ENCODE measurements around the gene CCDC3. TPM values are rescaled to one million over a fixed set of nuclear protein-coding genes. Genes with fewer than 3 reads are reported as not detected.

The CCDC3 gene
- polyA plus RNA-seq, 1 of the 3 experiments (the other 2 are of a cell fraction) = 0.02 TPM

DNA sequence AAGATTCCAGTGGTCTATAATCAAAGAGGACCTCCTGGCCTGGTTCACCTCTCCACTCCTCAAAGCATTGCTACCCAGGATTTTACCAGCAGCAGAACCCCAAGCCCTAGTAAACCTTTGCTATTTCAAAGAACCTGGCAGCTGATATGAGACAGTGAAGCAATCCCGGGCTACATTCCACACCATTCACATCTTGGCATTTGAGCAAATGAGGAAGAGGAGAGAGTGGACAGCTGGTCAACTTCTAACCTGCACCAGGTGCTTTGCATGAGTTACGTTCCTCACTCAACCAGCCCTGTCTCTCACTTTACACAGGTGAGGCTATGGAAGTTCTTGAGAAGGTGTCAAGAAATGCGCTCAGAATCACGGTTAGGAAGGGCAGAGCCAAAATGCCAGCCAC lies 1.1 kb downstream of the CCDC3 start:
- Histone ChIP-seq H3K9me3 (no peaks in the 10 kb centered on the region), H3F3A (replicated peaks; ENCODE audit: insufficient read depth) (no peaks in the 10 kb centered on the region), H3K27ac (ENCODE audit: low read depth in 2 of 2, low read length in 1 of 2) (no peak overlapping the region), H3K27me3 (ENCODE audit: insufficient read depth) (no peaks in the 10 kb centered on the region; the same call in 1 of the 2 replicates), H3K79me2 (ENCODE audit: insufficient read depth) (no peaks in the 10 kb centered on the region), H2AFZ (ENCODE audit: low read depth) (no peak overlapping the region), H3K9me2 (no peaks in the 10 kb centered on the region), H3K9ac (no peak overlapping the region), H3K36me3 (replicated peaks in 1 of 2; ENCODE audit: control insufficient read depth in 1 of 2, insufficient read depth in 2 of 2, low read length in 1 of 2) (no peaks in the 10 kb centered on the region), H3K4me2 (no peak overlapping the region), H4K20me1 (ENCODE audit: insufficient read depth) (no peaks in the 10 kb centered on the region), H3K4me3 (ENCODE audit: low read depth in 2 of 2, low read length in 1 of 2) (no peak overlapping the region), H3K4me1 (ENCODE audit: control insufficient read depth in 1 of 2, insufficient read depth in 2 of 2, low read depth in 1 of 2, low read length in 1 of 2) (no peaks in the 10 kb centered on the region; a peak in 1 of 4 replicates)
- ChIA-PET POLR2A (no interaction called here), CTCF (interaction anchor here (0.6 to 1.2 kb wide), 2 partner anchors 76 to 99 kb away, joined by 3 to 4 read pairs; no protein-coding TSS in a partner anchor)
- 71% methylated on average over 4 of the region's 4 CpGs for WGBS (ENCODE audit: low lambda C conversion rate)
- TF ChIP-seq NFIC (IDR thresholded peaks at IDR 0.05; ENCODE audit: borderline replicate concordance) = no peak
- TF ChIP-seq RAD21 (IDR thresholded peaks at IDR 0.05; ENCODE audit: low read length) = no peak
- TF ChIP-seq ELF1 (IDR thresholded peaks at IDR 0.05) = no peak
- TF ChIP-seq, protein P1, sequence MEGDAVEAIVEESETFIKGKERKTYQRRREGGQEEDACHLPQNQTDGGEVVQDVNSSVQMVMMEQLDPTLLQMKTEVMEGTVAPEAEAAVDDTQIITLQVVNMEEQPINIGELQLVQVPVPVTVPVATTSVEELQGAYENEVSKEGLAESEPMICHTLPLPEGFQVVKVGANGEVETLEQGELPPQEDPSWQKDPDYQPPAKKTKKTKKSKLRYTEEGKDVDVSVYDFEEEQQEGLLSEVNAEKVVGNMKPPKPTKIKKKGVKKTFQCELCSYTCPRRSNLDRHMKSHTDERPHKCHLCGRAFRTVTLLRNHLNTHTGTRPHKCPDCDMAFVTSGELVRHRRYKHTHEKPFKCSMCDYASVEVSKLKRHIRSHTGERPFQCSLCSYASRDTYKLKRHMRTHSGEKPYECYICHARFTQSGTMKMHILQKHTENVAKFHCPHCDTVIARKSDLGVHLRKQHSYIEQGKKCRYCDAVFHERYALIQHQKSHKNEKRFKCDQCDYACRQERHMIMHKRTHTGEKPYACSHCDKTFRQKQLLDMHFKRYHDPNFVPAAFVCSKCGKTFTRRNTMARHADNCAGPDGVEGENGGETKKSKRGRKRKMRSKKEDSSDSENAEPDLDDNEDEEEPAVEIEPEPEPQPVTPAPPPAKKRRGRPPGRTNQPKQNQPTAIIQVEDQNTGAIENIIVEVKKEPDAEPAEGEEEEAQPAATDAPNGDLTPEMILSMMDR (IDR thresholded peaks at IDR 0.05) = no peak
- TF ChIP-seq RFX5 (IDR thresholded peaks at IDR 0.05; ENCODE audit: low read length) = no peak
- TF ChIP-seq GABPA (IDR thresholded peaks at IDR 0.05; ENCODE audit: low read depth) = no peak
- no peak for TF ChIP-seq FOSL2 (IDR thresholded peaks at IDR 0.05; ENCODE audit: borderline replicate concordance, low read depth)
- TF ChIP-seq TAF1 (IDR thresholded peaks at IDR 0.05; ENCODE audit: borderline replicate concordance, low read depth, low read length) = no peak
- TF ChIP-seq EP300 (IDR thresholded peaks at IDR 0.05; ENCODE audit: borderline replicate concordance in 1 of 2, low read depth in 1 of 2, low read length in 1 of 2) = no peak
- no peak for TF ChIP-seq NRF1 (IDR thresholded peaks at IDR 0.05; ENCODE audit: low read depth, low read length)
- TF ChIP-seq FOXJ3 (CRISPR knock-in tag; IDR thresholded peaks at IDR 0.05) = no peak
- DNase-seq = no peak

DNA sequence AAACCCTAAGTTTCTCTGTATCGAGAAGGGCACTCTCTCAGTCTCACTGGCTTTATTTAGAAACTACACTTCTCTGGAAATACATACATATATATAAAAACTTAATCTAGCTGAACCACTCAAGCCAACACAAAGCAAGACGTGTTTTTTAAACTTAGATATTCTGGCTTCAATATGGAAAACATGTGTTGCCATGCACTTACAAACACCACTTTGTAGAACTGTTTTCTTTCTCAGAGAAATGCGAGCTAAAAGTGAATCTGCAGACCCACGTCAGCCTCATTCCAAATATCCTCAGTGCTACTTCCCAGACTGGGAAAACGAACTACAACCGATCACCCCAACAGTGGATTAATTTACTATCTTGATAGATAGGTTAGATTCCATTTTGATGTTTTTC lies 1.7 kb downstream of the CCDC3 start:
- H3K79me2 ChIP-seq (ENCODE audit: insufficient read depth) = no peaks in the 10 kb centered on the region
- no peaks in the 10 kb centered on the region; a peak in 1 of 4 replicates for H3K4me1 ChIP-seq (ENCODE audit: control insufficient read depth in 1 of 2, insufficient read depth in 2 of 2, low read depth in 1 of 2, low read length in 1 of 2)
- POLR2A ChIA-PET = no interaction called here
- no peaks in the 10 kb centered on the region for H3F3A ChIP-seq (replicated peaks; ENCODE audit: insufficient read depth)
- no peak overlapping the region for H3K4me3 ChIP-seq (ENCODE audit: low read depth in 2 of 2, low read length in 1 of 2)
- no peaks in the 10 kb centered on the region for H3K9me2 ChIP-seq
- H4K20me1 ChIP-seq (ENCODE audit: insufficient read depth) = no peaks in the 10 kb centered on the region
- DNase-seq = no peak
- no peaks in the 10 kb centered on the region for H3K36me3 ChIP-seq (replicated peaks in 1 of 2; ENCODE audit: control insufficient read depth in 1 of 2, insufficient read depth in 2 of 2, low read length in 1 of 2)
- 58% methylated on average over 6 of the region's 6 CpGs for WGBS (ENCODE audit: low lambda C conversion rate)
- no peak overlapping the region for H3K27ac ChIP-seq (ENCODE audit: low read depth in 2 of 2, low read length in 1 of 2)
- H3K9me3 ChIP-seq = no peaks in the 10 kb centered on the region
- CTCF ChIA-PET = interaction anchor here (1.2 kb wide), 1 partner anchor 98 kb away, joined by 4 read pairs; no protein-coding TSS in a partner anchor
- no peak overlapping the region for H2AFZ ChIP-seq (ENCODE audit: low read depth)
- no peaks in the 10 kb centered on the region; the same call in 1 of the 2 replicates for H3K27me3 ChIP-seq (ENCODE audit: insufficient read depth)
- H3K4me2 ChIP-seq = no peak overlapping the region
- H3K9ac ChIP-seq = no peak overlapping the region
- TF ChIP-seq MEF2A (IDR thresholded peaks at IDR 0.05; ENCODE audit: borderline replicate concordance, low read depth) = no peak
- TF ChIP-seq, protein P2, sequence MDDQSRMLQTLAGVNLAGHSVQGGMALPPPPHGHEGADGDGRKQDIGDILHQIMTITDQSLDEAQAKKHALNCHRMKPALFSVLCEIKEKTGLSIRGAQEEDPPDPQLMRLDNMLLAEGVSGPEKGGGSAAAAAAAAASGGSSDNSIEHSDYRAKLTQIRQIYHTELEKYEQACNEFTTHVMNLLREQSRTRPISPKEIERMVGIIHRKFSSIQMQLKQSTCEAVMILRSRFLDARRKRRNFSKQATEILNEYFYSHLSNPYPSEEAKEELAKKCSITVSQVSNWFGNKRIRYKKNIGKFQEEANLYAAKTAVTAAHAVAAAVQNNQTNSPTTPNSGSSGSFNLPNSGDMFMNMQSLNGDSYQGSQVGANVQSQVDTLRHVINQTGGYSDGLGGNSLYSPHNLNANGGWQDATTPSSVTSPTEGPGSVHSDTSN (IDR thresholded peaks at IDR 0.05) = no peak
- no peak for TF ChIP-seq RFX5 (IDR thresholded peaks at IDR 0.05; ENCODE audit: low read length)
- no peak for TF ChIP-seq TCF12 (IDR thresholded peaks at IDR 0.05)
- TF ChIP-seq, protein P1 (IDR thresholded peaks at IDR 0.05) = no peak
- TF ChIP-seq MXI1 (IDR thresholded peaks at IDR 0.05; ENCODE audit: low read depth, low read length) = no peak
- TF ChIP-seq FOSL2 (IDR thresholded peaks at IDR 0.05; ENCODE audit: borderline replicate concordance, low read depth) = no peak
- no peak for TF ChIP-seq NFIC (IDR thresholded peaks at IDR 0.05; ENCODE audit: borderline replicate concordance)
- TF ChIP-seq EZH2phosphoT487 (IDR thresholded peaks at IDR 0.05; ENCODE audit: borderline replicate concordance, low read depth) = no peak
- no peak for TF ChIP-seq EP300 (IDR thresholded peaks at IDR 0.05; ENCODE audit: borderline replicate concordance in 1 of 2, low read depth in 1 of 2, low read length in 1 of 2)
- TF ChIP-seq, protein P3, sequence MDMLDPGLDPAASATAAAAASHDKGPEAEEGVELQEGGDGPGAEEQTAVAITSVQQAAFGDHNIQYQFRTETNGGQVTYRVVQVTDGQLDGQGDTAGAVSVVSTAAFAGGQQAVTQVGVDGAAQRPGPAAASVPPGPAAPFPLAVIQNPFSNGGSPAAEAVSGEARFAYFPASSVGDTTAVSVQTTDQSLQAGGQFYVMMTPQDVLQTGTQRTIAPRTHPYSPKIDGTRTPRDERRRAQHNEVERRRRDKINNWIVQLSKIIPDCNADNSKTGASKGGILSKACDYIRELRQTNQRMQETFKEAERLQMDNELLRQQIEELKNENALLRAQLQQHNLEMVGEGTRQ (IDR thresholded peaks at IDR 0.05; ENCODE audit: borderline replicate concordance, low read depth, low read length) = no peak
- no peak for TF ChIP-seq CHD2 (IDR thresholded peaks at IDR 0.05; ENCODE audit: low read length, partially characterized antibody)
- TF ChIP-seq, protein P4, sequence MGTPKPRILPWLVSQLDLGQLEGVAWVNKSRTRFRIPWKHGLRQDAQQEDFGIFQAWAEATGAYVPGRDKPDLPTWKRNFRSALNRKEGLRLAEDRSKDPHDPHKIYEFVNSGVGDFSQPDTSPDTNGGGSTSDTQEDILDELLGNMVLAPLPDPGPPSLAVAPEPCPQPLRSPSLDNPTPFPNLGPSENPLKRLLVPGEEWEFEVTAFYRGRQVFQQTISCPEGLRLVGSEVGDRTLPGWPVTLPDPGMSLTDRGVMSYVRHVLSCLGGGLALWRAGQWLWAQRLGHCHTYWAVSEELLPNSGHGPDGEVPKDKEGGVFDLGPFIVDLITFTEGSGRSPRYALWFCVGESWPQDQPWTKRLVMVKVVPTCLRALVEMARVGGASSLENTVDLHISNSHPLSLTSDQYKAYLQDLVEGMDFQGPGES (IDR thresholded peaks at IDR 0.05; ENCODE audit: low read depth, low read length) = no peak
- no peak for TF ChIP-seq SIN3A (IDR thresholded peaks at IDR 0.05; ENCODE audit: borderline replicate concordance, low read depth, low read length)
- no peak for TF ChIP-seq TAF1 (IDR thresholded peaks at IDR 0.05; ENCODE audit: borderline replicate concordance, low read depth, low read length)

Measured in SK-N-SH (cell line).